ENCODE measurements around the gene CYP2F1.

GRCh38 chr19:41134616-41135015 lies 20.4 kb downstream of the CYP2F1 start:
- TF ChIP-seq ZBTB10 (CRISPR knock-in tag; IDR thresholded peaks at IDR 0.05; ENCODE audit: borderline replicate concordance) (no peak), MYC (CRISPR knock-in tag; IDR thresholded peaks at IDR 0.05; ENCODE audit: borderline replicate concordance) (no peak), CTCF (CRISPR knock-in tag; IDR thresholded peaks at IDR 0.05) (no peak), MEIS1 (CRISPR knock-in tag; IDR thresholded peaks at IDR 0.05; ENCODE audit: borderline replicate concordance) (no peak)
- TF ChIP-seq, protein P1, sequence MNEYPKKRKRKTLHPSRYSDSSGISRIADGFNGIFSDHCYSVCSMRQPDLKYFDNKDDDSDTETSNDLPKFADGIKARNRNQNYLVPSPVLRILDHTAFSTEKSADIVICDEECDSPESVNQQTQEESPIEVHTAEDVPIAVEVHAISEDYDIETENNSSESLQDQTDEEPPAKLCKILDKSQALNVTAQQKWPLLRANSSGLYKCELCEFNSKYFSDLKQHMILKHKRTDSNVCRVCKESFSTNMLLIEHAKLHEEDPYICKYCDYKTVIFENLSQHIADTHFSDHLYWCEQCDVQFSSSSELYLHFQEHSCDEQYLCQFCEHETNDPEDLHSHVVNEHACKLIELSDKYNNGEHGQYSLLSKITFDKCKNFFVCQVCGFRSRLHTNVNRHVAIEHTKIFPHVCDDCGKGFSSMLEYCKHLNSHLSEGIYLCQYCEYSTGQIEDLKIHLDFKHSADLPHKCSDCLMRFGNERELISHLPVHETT (CRISPR knock-in tag; conservative IDR thresholded peaks at IDR 0.05) = no peak

Measured in HepG2 (cell line).